Measurements from ENCODE around the gene PLXDC2.

GRCh38 chr10:20013991-20014750 lies 197.9 kb downstream of the PLXDC2 start:
- no peak for TF ChIP-seq POLR2AphosphoS5 (IDR thresholded peaks at IDR 0.05; ENCODE audit: low read depth, low read length)
- no peak for TF ChIP-seq TAF1 (IDR thresholded peaks at IDR 0.05; ENCODE audit: borderline replicate concordance, low read depth, low read length)
- TF ChIP-seq POLR2A (IDR thresholded peaks at IDR 0.05; ENCODE audit: low read depth, low read length) = no peak

Measured in GM12892 (cell line).